ENCODE data around the gene GABRD. TPM values are rescaled to one million over a fixed set of nuclear protein-coding genes. Genes with fewer than 3 reads are reported as not detected.

GABRD gene
- total RNA-seq, 1 experiment from 2014 or later: 15.6 TPM

- Histone ChIP-seq H3K9me2 (ENCODE audit: insufficient read depth) (no peaks in the 10 kb centered on the region), H3K9ac (ENCODE audit: low read length) (no peak overlapping the region), H3K79me2 (ENCODE audit: insufficient read depth, low read length) (peaks cover 18% of the 10 kb centered on the region; the same call in 1 of the 2 replicates), H3K4me2 (ENCODE audit: low read length) (no peak overlapping the region), H3K4me3 (replicated peaks in 1 of 2; ENCODE audit: low read depth in 1 of 2, low read length in 2 of 2) (no peak overlapping the region), H3K9me3 (ENCODE audit: control insufficient read depth in 1 of 2, insufficient read depth in 1 of 2, low read depth in 1 of 2, low read length in 2 of 2) (peaks cover 19 to 22% of the 10 kb centered on the region in 2 experiments; a peak in 3 of 4 replicates), H3K4me1 (ENCODE audit: control insufficient read depth in 1 of 2, insufficient read depth in 2 of 2, low read length in 2 of 2) (no peaks in the 10 kb centered on the region), H3K36me3 (ENCODE audit: control insufficient read depth in 1 of 2, insufficient read depth in 2 of 2, low read length in 2 of 2) (peaks cover 0 to 6% of the 10 kb centered on the region in 2 experiments; a peak in 1 of 4 replicates), H4K20me1 (ENCODE audit: insufficient read depth) (no peaks in the 10 kb centered on the region), H2AFZ (ENCODE audit: low read depth, low read length, poor library complexity, severe bottlenecking) (no peak overlapping the region), H3K27ac (ENCODE audit: low read depth, low read length) (no peak overlapping the region), H3K27me3 (ENCODE audit: insufficient read depth, low read length) (no peaks in the 10 kb centered on the region)
- ChIA-PET POLR2A (no interaction called here), CTCF (no interaction called here), RAD21 (ENCODE audit: low non-redundant PET in 1 of 2, low total read pairs in 2 of 2, uncharacterized antibody in 2 of 2, unreplicated experiment in 2 of 2) (no interaction called here)
- no peak for TF ChIP-seq YY1 (IDR thresholded peaks at IDR 0.05; ENCODE audit: extremely low read depth, insufficient replicate concordance, low read depth, low read length)
- TF ChIP-seq CBX3 (IDR thresholded peaks at IDR 0.05; ENCODE audit: low read depth): peak; percentile 49; the same call in 1 of the 2 replicates
- intact Hi-C loops (cut with micrococcal nuclease): no loop called here
- BruUV-seq (replicated peaks): no TSS peak
- DNase-seq (ENCODE audit: low read depth, low spot score): no peak
- no peak for ATAC-seq
These were observed 59.0 kb downstream of the GABRD start for GRCh38 chr1:2078170-2078569.

DNA sequence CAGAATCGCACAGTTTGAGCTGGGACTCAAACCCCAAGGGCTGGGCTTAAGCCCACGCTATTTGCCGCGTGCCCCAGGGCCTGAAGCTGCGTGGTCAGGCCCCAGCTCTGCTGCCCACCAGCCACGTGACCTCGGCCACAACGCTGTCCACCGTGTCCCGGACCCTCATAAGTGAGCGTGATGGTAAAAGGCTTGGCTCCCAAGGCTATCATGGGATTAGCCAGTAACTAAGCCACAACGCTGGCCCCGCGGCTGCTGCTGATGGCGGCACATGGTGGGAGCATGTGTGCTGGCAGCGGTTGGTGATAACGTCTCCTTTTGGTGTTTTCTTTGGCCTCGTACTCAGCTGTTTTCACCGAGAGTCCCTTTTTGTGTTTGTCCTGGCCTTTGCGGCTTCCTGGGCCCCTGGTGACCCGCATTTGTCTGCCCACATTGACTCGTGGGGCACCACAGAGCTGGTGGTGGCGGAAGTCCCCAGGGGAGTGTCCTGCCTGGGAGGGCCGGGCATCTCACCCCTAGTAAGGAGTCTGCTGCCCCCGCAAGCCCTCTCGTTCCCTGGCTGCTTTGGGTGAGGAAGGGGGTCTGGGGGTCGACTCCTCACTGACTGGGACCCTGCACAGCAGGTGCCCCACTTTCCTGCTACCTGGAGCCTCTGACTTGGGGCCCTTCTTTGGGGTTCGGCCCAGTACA is 60.4 kb downstream of the GABRD start:
- no peak overlapping the region for H3K9ac ChIP-seq (ENCODE audit: low read length)
- intact Hi-C loops (cut with micrococcal nuclease): no loop called here
- H3K9me3 ChIP-seq (ENCODE audit: control insufficient read depth in 1 of 2, insufficient read depth in 1 of 2, low read depth in 1 of 2, low read length in 2 of 2): peaks cover 19 to 22% of the 10 kb centered on the region in 2 experiments; a peak in 3 of 4 replicates
- no peaks in the 10 kb centered on the region for H3K9me2 ChIP-seq (ENCODE audit: insufficient read depth)
- no peaks in the 10 kb centered on the region for H4K20me1 ChIP-seq (ENCODE audit: insufficient read depth)
- no peak overlapping the region for H3K4me3 ChIP-seq (replicated peaks in 1 of 2; ENCODE audit: low read depth in 1 of 2, low read length in 2 of 2)
- H3K4me1 ChIP-seq (ENCODE audit: control insufficient read depth in 1 of 2, insufficient read depth in 2 of 2, low read length in 2 of 2): no peaks in the 10 kb centered on the region
- H3K4me2 ChIP-seq (ENCODE audit: low read length): no peak overlapping the region
- H3K27ac ChIP-seq (ENCODE audit: low read depth, low read length): no peak overlapping the region
- RAD21 ChIA-PET (ENCODE audit: low non-redundant PET in 1 of 2, low total read pairs in 2 of 2, uncharacterized antibody in 2 of 2, unreplicated experiment in 2 of 2): no interaction called here
- no TSS peak for BruUV-seq (replicated peaks)
- H3K36me3 ChIP-seq (ENCODE audit: control insufficient read depth in 1 of 2, insufficient read depth in 2 of 2, low read length in 2 of 2): peaks cover 0 to 6% of the 10 kb centered on the region in 2 experiments; a peak in 1 of 4 replicates
- DNase-seq (ENCODE audit: low read depth, low spot score) (no peak), ATAC-seq (no peak)
- CTCF ChIA-PET: no interaction called here
- TF ChIP-seq POLR2AphosphoS5 (IDR thresholded peaks at IDR 0.05; ENCODE audit: low read depth, low read length): no peak
- TF ChIP-seq SP1 (IDR thresholded peaks at IDR 0.05; ENCODE audit: low read depth): no peak
- TF ChIP-seq YY1 (IDR thresholded peaks at IDR 0.05; ENCODE audit: extremely low read depth, insufficient replicate concordance, low read depth, low read length): no peak
- H2AFZ ChIP-seq (ENCODE audit: low read depth, low read length, poor library complexity, severe bottlenecking): no peak overlapping the region
- H3K79me2 ChIP-seq (ENCODE audit: insufficient read depth, low read length): peaks cover 18% of the 10 kb centered on the region; the same call in 1 of the 2 replicates
- no peaks in the 10 kb centered on the region for H3K27me3 ChIP-seq (ENCODE audit: insufficient read depth, low read length)
- POLR2A ChIA-PET: no interaction called here
